SH-SY5Y (cell line): ENCODE results near the gene CREBBP.

Source experiments
- GATA2 ChIP-seq: IDR thresholded peaks from 2 replicates; pipeline ENCODE4 v1.6.1; 2011; ENCODE audit warnings: mild to moderate bottlenecking, low read depth, low read length
- GATA3 ChIP-seq: IDR thresholded peaks from 2 replicates; pipeline ENCODE4 v1.6.1; 2011; ENCODE audit warnings: low read depth, mild to moderate bottlenecking, low read length, moderate library complexity

DNA sequence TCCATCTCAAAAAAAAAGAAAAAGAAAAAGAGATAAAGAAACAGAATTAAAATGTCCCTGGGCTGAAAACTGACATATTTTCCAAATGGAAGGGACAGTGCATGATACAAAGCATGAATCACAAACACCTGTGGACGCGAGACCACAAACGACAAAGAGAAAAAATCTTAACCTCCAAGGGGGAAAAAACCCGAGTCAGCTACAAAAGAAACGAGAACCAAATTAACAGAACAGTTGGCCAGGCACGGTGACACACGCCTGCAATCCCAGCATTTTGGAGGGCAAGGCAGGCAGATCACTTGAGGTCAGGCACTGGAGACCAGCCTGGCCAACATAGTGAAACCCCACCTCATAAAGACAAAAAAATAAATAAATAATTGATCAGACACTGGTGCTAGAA is 165.1 kb downstream of the CREBBP start:
- no peak for TF ChIP-seq GATA2
- TF ChIP-seq GATA3, result no peak
